ENCODE results near the gene FAM120AOS.

DNA sequence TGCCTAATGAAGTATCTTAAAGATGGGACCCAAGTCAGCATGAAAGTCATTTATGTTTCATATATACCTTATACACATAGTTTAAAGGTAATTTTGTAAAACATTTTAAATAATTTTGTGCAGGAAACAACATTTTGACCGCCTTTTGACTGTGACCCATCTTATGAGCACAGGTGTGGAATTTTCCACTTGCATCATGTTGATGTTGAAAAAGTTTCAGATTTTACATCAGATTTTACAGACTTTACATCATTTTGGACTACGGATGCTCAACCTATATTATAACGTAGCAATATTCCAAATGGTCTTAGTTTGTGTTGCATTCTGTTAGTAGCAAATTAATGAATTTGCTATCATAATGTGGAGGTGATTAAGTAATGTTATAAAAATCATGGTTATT, 21.7 kb upstream of the FAM120AOS start:
- no peak for TF ChIP-seq MAZ (IDR thresholded peaks at IDR 0.05; ENCODE audit: borderline replicate concordance, low read depth, low read length)
- no peak for TF ChIP-seq JUN (IDR thresholded peaks at IDR 0.05)
- TF ChIP-seq, protein P1, sequence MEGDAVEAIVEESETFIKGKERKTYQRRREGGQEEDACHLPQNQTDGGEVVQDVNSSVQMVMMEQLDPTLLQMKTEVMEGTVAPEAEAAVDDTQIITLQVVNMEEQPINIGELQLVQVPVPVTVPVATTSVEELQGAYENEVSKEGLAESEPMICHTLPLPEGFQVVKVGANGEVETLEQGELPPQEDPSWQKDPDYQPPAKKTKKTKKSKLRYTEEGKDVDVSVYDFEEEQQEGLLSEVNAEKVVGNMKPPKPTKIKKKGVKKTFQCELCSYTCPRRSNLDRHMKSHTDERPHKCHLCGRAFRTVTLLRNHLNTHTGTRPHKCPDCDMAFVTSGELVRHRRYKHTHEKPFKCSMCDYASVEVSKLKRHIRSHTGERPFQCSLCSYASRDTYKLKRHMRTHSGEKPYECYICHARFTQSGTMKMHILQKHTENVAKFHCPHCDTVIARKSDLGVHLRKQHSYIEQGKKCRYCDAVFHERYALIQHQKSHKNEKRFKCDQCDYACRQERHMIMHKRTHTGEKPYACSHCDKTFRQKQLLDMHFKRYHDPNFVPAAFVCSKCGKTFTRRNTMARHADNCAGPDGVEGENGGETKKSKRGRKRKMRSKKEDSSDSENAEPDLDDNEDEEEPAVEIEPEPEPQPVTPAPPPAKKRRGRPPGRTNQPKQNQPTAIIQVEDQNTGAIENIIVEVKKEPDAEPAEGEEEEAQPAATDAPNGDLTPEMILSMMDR (IDR thresholded peaks at IDR 0.05): no peak
- TF ChIP-seq NR3C1 (IDR thresholded peaks at IDR 0.05): no peak
- no peak for TF ChIP-seq POLR2A (IDR thresholded peaks at IDR 0.05; ENCODE audit: low read length)
